Heart right ventricle (tissue), 16 donors: Measurements from ENCODE around the gene FGF1. TPM values are rescaled to one million over a fixed set of nuclear protein-coding genes. Genes with fewer than 3 reads are reported as not detected.

Experiments
- ATAC-seq, 8 donors: fragments of 200-7000 bp; cut with Tn5 transposase; one replicate each; pipeline ENCODE4 v1.9.1; 2020; ENCODE audit warnings: mild to moderate bottlenecking in 8 of 8, moderate library complexity in 8 of 8, moderate number of reproducible peaks in 1 of 8
- DNase-seq, 2 donors: peaks; one replicate each; pipeline ENCODE4 v3.0.0-alpha.2; 2020
- H3K27ac ChIP-seq, 10 donors: fragments of 200-600 bp; sonication (generic) in 2 of 10; one replicate each; pipeline versions ENCODE4 v1.5.0 to v1.8.0; 2020 to 2022; ENCODE audit warnings: mild to moderate bottlenecking in 3 of 10
- H3K27me3 ChIP-seq, 7 donors: fragments of 200-600 bp; one replicate each; pipeline ENCODE4 v1.8.0; 2021 to 2022; ENCODE audit warnings: mild to moderate bottlenecking in 2 of 7
- H3K36me3 ChIP-seq, 9 donors: fragments of 200-600 bp; sonication (generic) in 1 of 9; one replicate each; pipeline versions ENCODE4 v1.5.0 to v1.8.0; 2020 to 2022; ENCODE audit warnings: mild to moderate bottlenecking in 2 of 9
- H3K4me1 ChIP-seq, 9 donors: fragments of 200-600 bp; sonication (generic) in 1 of 9; one replicate each; pipeline versions ENCODE4 v1.5.0 to v1.8.0; 2020 to 2022; ENCODE audit warnings: mild to moderate bottlenecking in 4 of 9
- H3K4me3 ChIP-seq, 10 donors: fragments of 200-600 bp; sonication (generic) in 2 of 10; one replicate each; pipeline versions ENCODE4 v1.5.0 to v1.8.0; 2020 to 2022; ENCODE audit warnings: mild to moderate bottlenecking in 7 of 10, moderate library complexity in 2 of 10
- H3K9me3 ChIP-seq, 11 donors: fragments of 200-600 bp in 10 of 11; sonication (generic) in 2 of 11; one replicate each; pipeline versions ENCODE4 v1.5.0 to v1.8.0; 2013 to 2022; ENCODE audit warnings: mild to moderate bottlenecking in 2 of 11, control low read depth in 1 of 11, moderate library complexity in 1 of 11
- CTCF ChIP-seq, 9 donors: fragments of 200-600 bp; sonication (generic) in 2 of 9; IDR thresholded peaks; one replicate each; pipeline versions ENCODE4 v1.5.0 to v1.8.0; 2021 to 2022; ENCODE audit warnings: antibody characterized with exemption in 9 of 9, mild to moderate bottlenecking in 5 of 9, moderate library complexity in 1 of 9
- WGBS, 2 donors: extraction: QIAGEN DNeasy Blood & Tissue Kit; methylation state at CpG; one replicate each; pipeline ENCODE4 v1.1.7; 2013; ENCODE audit warnings: inconsistent platforms in 1 of 2; 5-methylcytosine and 5-hydroxymethylcytosine counted together
- intact Hi-C, 10 donors: fragments of 100-400 bp; cut with DNase I; formaldehyde crosslinking; loops; one replicate each; pipeline versions ENCODE4 v1.11.1 to v1.14.2; 2022
- polyA plus RNA-seq, 2 donors: library from polyadenylated mRNA; stranded (reverse); fragments of 200-250 nt; gene quantifications; one replicate each; pipeline ENCODE4 v1.2.3, GENCODE V29; 2013
- total RNA-seq, 10 donors: library from RNA; stranded (reverse); fragmentation: NEBNext Ultra II Directional in 3 of 10; extraction: Animal tissue kit (Norgen Biotek cat#: 25700) in 3 of 10; gene quantifications; one replicate each; pipeline versions ENCODE4 v1.2.1 to v1.2.4, GENCODE V29; 2021 to 2023
- donor health status: Arrhythmogenic right ventricular cardiomyopathy.
- donor health status: ischemic (EF 13 %, LVEDD 7.1; RV severe dilation, severe dysfunction).
- donor health status: healthy with polysubstance abuse.
- donor health status: DM: no; HTN: yes; CAD: no.
- donor health status: DM: no; HTN: no; CAD: no.
- donor health status: ischemic (EF 25% LVEDD 6.9; RV normal size, moderate dysfunction).
- donor health status: ischemic (EF 25% LVEDD 5.7; RV mildly dilated, moderate dysfunction).
- donor health status: healthy.
- donor health status: DM: yes; HTN: yes; CAD: no.
- donor health status: Ischemic cardiomyopathy.
- donor health status: ischemic (EF 35%, LVEDD 5.7; RV mildly dilated, moderate dysfunction).
- donor health status: nonischemic (EF 11% LVEDD 7.7; RV severe dilation, severe dysfunction).
- donor health status: DM: yes; HTN: yes; CAD: no.
- donor health status: PGD.
- donor health status: ischemic (EF 29% LVEDD 5.4; RV normal size, mild dysfunction).
- donor health status: nonischemic (EF 23%, LVEDD 6.1; RV moderate dilation, normal function).

FGF1 gene
- total and polyA plus RNA-seq, 12 donors = 5.1 to 110 (median 53.7) TPM

DNA sequence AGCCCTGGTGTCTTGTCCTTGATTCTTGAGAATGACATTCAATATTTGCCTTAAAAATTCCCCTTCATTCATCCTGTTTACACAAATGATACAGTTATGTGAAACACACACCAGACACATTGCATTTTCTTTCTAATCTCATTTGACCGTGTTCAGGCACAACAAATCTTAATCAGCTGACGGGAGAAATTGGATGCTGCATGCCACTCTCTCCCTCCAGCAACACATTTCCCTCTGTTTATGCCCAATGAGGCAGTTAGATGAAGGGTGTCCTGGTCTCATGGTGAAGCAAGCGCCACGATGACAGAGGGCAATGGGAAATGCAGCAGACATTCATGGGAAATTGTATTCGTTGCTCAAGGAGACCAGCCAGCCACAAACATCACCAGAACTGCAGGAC lies 3.2 kb upstream of the FGF1 start:
- peaks cover 20 to 76% (median 43%) of the 10 kb centered on the region in 9 donors for H3K4me1 ChIP-seq
- WGBS, 2 donors = 55 to 56% methylated on average over 5 of the region's 5 CpGs
- no peak overlapping the region for H3K4me3 ChIP-seq
- TF ChIP-seq CTCF (IDR thresholded peaks at IDR 0.05) = no peak
- intact Hi-C loops = no loop called here
- ATAC-seq (no peak), DNase-seq (no peak)
- no peaks in the 10 kb centered on the region for H3K27me3 ChIP-seq
- peak overlapping the region in 8 of 10 donors; percentile 4 to 87 (median 80) for H3K27ac ChIP-seq
- H3K9me3 ChIP-seq = no peaks in the 10 kb centered on the region
- H3K36me3 ChIP-seq = peaks cover 0 to 3% (median 0%) of the 10 kb centered on the region in 9 donors

DNA sequence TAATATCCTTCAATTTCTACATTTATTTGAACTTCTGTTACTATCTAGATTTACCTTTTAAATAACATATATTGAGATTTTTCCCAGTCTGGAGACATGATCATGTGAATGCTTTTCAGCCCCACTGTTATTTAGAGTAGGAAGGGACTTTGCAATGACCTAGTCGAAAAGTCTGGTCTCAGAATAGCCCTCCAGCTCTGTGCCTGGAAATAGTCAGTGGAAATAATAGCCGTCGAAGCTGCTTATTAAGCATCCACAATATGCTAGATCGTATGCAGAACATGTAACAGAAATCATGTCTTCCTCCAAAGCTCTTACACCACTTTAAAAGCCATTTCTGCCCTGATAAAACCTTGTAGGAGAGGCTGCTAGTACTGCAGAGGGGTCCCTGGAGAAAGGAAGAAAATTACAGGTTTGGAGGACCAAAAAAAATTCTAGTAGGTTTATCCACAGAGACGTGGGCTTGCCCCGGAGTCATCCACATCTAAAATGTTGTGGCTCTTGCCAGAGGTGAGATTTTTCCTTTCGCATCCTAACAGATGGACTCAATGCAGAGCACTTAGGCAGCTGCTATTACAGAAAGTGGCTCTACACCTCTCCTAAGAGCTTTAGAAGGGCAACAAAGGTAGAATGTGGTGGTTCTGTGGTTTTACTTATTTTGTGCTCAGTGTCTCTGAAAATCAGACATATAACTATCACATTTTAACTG lies 2.5 kb upstream of the FGF1 start:
- DNase-seq (no peak), ATAC-seq (peak in 6 of 8 donors; percentile 23 to 58 (median 39))
- TF ChIP-seq CTCF (IDR thresholded peaks at IDR 0.05) = no peak
- intact Hi-C loops = no loop called here
- Histone ChIP-seq H3K4me3 (peak overlapping the region in 1 of 10 donors; percentile 22), H3K36me3 (peaks cover 0 to 3% (median 0%) of the 10 kb centered on the region in 9 donors), H3K9me3 (no peaks in the 10 kb centered on the region), H3K4me1 (peaks cover 20 to 74% (median 50%) of the 10 kb centered on the region in 9 donors), H3K27ac (peak overlapping the region in 9 of 10 donors; percentile 4 to 87 (median 77)), H3K27me3 (no peaks in the 10 kb centered on the region)
- WGBS, 2 donors = 44 to 57% methylated on average over 7 of the region's 7 CpGs

- no peak for TF ChIP-seq CTCF (IDR thresholded peaks at IDR 0.05)
- Histone ChIP-seq H3K27me3 (no peaks in the 10 kb centered on the region), H3K27ac (peak overlapping the region in 7 of 10 donors; percentile 69 to 87 (median 82)), H3K4me3 (no peak overlapping the region), H3K9me3 (no peaks in the 10 kb centered on the region), H3K4me1 (peaks cover 20 to 78% (median 58%) of the 10 kb centered on the region in 9 donors), H3K36me3 (peaks cover 0 to 3% (median 0%) of the 10 kb centered on the region in 9 donors)
- DNase-seq (no peak), ATAC-seq (no peak)
- 93 to 99% methylated on average over 4 of the region's 4 CpGs for WGBS, 2 donors
- intact Hi-C loops = no loop called here
Observed at GRCh38 chr5:142686968-142687367, 1.1 kb upstream of the FGF1 start.

GRCh38 chr5:142686210-142686734 lies 382 bp upstream of the FGF1 start:
- Histone ChIP-seq H3K27ac (peak overlapping the region; percentile 18 to 87 (median 78)), H3K27me3 (no peaks in the 10 kb centered on the region), H3K4me1 (peaks cover 20 to 78% (median 58%) of the 10 kb centered on the region in 9 donors), H3K36me3 (peaks cover 0 to 3% (median 0%) of the 10 kb centered on the region in 9 donors), H3K9me3 (no peaks in the 10 kb centered on the region), H3K4me3 (no peak overlapping the region)
- DNase-seq = no peak
- 36 to 42% methylated on average over 11 of the region's 11 CpGs for WGBS, 2 donors
- TF ChIP-seq CTCF (IDR thresholded peaks at IDR 0.05) = no peak
- ATAC-seq = peak in 7 of 8 donors; percentile 2 to 35 (median 9)
- intact Hi-C loops = no loop called here
